ENCODE results near the gene DUS1L.

DUS1L gene

GRCh38 chr17:82050152-82050760 lies 15.3 kb downstream of the DUS1L start:
- H3K4me3 ChIP-seq (ENCODE audit: low read depth, low read length), result no peak overlapping the region
- no peak for TF ChIP-seq CTCF (IDR thresholded peaks at IDR 0.05; ENCODE audit: insufficient read depth, low read depth, low read length, missing control alignments)
- no peak for DNase-seq (ENCODE audit: low read depth)

- DNase-seq (ENCODE audit: low read depth), result no peak
- no peak for TF ChIP-seq CTCF (IDR thresholded peaks at IDR 0.05; ENCODE audit: insufficient read depth, low read depth, low read length, missing control alignments)
- H3K4me3 ChIP-seq (ENCODE audit: low read depth, low read length), result no peak overlapping the region
Measured at GRCh38 chr17:82049521-82049971, 16.1 kb downstream of the DUS1L start.

GRCh38 chr17:82049106-82049505 lies 16.5 kb downstream of the DUS1L start:
- DNase-seq (ENCODE audit: low read depth), result no peak
- no peak for TF ChIP-seq CTCF (IDR thresholded peaks at IDR 0.05; ENCODE audit: insufficient read depth, low read depth, low read length, missing control alignments)
- H3K4me3 ChIP-seq (ENCODE audit: low read depth, low read length), result no peak overlapping the region

- no peak for TF ChIP-seq CTCF (IDR thresholded peaks at IDR 0.05; ENCODE audit: insufficient read depth, low read depth, low read length, missing control alignments)
- no peak for DNase-seq (ENCODE audit: low read depth)
- H3K4me3 ChIP-seq (ENCODE audit: low read depth, low read length), result no peak overlapping the region
Measured at GRCh38 chr17:82048571-82048971, 17.0 kb downstream of the DUS1L start.

GRCh38 chr17:82047914-82048570 lies 17.6 kb downstream of the DUS1L start:
- no peak overlapping the region for H3K4me3 ChIP-seq (ENCODE audit: low read depth, low read length)
- TF ChIP-seq CTCF (IDR thresholded peaks at IDR 0.05; ENCODE audit: insufficient read depth, low read depth, low read length, missing control alignments), result no peak
- DNase-seq (ENCODE audit: low read depth), result no peak

- no peak for TF ChIP-seq CTCF (IDR thresholded peaks at IDR 0.05; ENCODE audit: insufficient read depth, low read depth, low read length, missing control alignments)
- no peak overlapping the region for H3K4me3 ChIP-seq (ENCODE audit: low read depth, low read length)
- no peak for DNase-seq (ENCODE audit: low read depth)
Measured at GRCh38 chr17:82047379-82047778, 18.2 kb downstream of the DUS1L start.

GRCh38 chr17:82046903-82047302 lies 18.7 kb downstream of the DUS1L start:
- DNase-seq (ENCODE audit: low read depth), result no peak
- no peak for TF ChIP-seq CTCF (IDR thresholded peaks at IDR 0.05; ENCODE audit: insufficient read depth, low read depth, low read length, missing control alignments)
- no peak overlapping the region for H3K4me3 ChIP-seq (ENCODE audit: low read depth, low read length)

All from GM12865 (cell line).